DOHH2 (cell line): ENCODE results near the gene FAM53A.

ENCODE experiments used
- CTCF ChIP-seq: fragments of 200-600 bp; sonication (generic); IDR thresholded peaks from one replicate; pipeline ENCODE4 v1.5.1; 2014; ENCODE audit warnings: antibody characterized with exemption, mild to moderate bottlenecking, low read depth, low read length; ENCODE audit not compliant: poor library complexity, severe bottlenecking
- EZH2phosphoT487 ChIP-seq: fragments of 200-600 bp; sonication (generic); IDR thresholded peaks from 2 replicates; pipeline ENCODE4 v1.6.1; 2017; ENCODE audit warnings: borderline replicate concordance, mild to moderate bottlenecking, antibody characterized with exemption, low read length, moderate library complexity, mixed read lengths

GRCh38 chr4:1599491-1600210 lies 84.5 kb downstream of the FAM53A start:
- TF ChIP-seq CTCF (no peak), EZH2phosphoT487 (no peak)
